Measurements from ENCODE around the gene EFNA5.

The EFNA5 gene

DNA sequence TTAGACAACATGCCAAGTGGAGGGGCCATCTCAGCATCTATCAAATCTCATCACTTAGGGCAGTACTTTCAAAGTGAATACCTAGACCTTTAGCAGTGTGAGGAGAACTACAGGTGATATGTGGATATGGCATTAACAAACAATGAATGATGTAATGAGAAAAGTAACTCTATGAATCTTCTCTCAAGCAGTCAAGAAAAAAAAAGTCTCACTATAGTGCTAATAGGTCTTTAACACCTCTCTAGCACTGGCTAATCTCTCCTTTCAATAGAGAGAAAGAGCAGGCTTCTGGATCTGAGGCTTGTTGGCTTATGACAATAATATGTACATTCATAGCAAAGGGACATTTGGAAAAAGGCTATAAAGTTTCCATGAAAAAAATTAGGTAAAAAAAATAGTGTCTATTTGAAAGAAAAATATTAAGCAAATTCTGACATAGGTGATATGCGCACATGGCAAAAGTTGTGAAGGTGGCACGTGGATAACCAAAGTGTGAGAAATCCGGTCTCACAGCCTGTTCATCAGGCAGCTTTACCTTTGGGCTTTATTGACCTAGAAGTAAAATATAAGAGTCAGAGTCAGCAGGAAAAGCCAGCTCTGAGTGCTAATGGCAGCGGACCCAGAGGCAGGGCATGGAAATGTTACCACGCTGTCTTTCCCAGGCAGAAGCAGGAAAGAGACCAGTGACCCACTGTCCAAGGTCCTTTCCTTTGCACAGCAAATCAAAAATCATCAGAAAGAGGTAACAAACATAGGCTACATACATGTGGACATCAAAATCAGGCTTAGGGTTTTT is 203.4 kb downstream of the EFNA5 start:
- Histone ChIP-seq H3K9me3 (ENCODE audit: severe bottlenecking) (peaks cover 3% of the 10 kb centered on the region), H3K36me3 (no peaks in the 10 kb centered on the region), H3K27me3 (ENCODE audit: insufficient read depth, low read depth, severe bottlenecking) (no peaks in the 10 kb centered on the region), H3K4me3 (ENCODE audit: low read depth, low read length) (no peak overlapping the region), H3K27ac (no peak overlapping the region)
- TF ChIP-seq, protein P1, sequence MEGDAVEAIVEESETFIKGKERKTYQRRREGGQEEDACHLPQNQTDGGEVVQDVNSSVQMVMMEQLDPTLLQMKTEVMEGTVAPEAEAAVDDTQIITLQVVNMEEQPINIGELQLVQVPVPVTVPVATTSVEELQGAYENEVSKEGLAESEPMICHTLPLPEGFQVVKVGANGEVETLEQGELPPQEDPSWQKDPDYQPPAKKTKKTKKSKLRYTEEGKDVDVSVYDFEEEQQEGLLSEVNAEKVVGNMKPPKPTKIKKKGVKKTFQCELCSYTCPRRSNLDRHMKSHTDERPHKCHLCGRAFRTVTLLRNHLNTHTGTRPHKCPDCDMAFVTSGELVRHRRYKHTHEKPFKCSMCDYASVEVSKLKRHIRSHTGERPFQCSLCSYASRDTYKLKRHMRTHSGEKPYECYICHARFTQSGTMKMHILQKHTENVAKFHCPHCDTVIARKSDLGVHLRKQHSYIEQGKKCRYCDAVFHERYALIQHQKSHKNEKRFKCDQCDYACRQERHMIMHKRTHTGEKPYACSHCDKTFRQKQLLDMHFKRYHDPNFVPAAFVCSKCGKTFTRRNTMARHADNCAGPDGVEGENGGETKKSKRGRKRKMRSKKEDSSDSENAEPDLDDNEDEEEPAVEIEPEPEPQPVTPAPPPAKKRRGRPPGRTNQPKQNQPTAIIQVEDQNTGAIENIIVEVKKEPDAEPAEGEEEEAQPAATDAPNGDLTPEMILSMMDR (IDR thresholded peaks at IDR 0.05; ENCODE audit: low read depth, low read length) = no peak
- DNase-seq = no peak

DNA sequence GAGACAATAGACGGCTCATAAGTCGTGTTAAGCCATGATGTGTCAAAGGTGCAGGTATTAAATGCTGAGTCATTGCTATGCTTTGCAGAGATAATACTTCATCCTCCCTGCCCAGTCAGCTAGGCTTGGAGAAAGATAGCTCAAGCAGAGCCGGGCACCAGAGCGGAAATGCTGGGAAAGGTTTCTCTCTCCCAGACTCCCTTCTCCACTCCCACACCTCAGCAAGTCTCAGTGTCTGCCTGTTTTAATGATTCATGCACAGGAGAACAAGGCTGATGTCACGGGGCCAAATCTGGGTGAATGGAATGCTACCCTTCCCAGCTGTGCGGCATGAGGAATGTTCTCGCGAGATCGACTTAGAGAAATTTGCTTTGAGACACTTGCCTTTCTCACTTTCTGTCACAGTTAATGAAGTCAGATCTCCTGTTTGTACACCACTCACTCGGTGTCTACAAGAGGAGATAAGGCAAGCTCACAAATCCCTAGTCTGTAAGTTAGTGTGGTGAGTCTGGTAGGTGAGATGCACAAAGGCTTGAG is 204.4 kb downstream of the EFNA5 start:
- no peaks in the 10 kb centered on the region for H3K36me3 ChIP-seq
- H3K27me3 ChIP-seq (ENCODE audit: insufficient read depth, low read depth, severe bottlenecking) = no peaks in the 10 kb centered on the region
- no peak overlapping the region for H3K27ac ChIP-seq
- TF ChIP-seq, protein P1 (IDR thresholded peaks at IDR 0.05; ENCODE audit: low read depth, low read length) = no peak
- peak; percentile 40 for DNase-seq
- H3K4me3 ChIP-seq (ENCODE audit: low read depth, low read length) = no peak overlapping the region
- peaks cover 3% of the 10 kb centered on the region for H3K9me3 ChIP-seq (ENCODE audit: severe bottlenecking)

DNA sequence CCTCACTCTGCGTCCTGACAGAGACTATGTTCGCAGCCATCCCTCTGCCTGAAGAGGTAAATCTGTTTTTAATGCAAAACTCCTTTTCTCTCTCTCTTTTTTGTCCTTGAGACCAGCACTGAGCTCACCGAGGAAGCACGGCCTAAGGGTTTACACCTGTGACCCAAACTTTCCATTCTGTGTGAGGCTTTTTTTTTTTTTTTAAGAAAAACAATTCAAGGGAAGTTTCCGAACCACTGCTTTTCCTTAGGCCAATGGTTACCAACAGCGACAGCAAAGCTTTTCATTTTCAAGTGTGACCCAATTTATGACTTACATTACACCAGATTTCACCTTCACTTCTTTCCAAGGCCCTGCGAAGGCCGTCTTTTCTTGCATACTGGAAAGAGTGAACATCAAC is 205.9 kb downstream of the EFNA5 start:
- DNase-seq = no peak
- H3K36me3 ChIP-seq = no peaks in the 10 kb centered on the region
- no peaks in the 10 kb centered on the region for H3K27me3 ChIP-seq (ENCODE audit: insufficient read depth, low read depth, severe bottlenecking)
- TF ChIP-seq, protein P1 (IDR thresholded peaks at IDR 0.05; ENCODE audit: low read depth, low read length) = no peak
- H3K27ac ChIP-seq = no peak overlapping the region
- peaks cover 3% of the 10 kb centered on the region for H3K9me3 ChIP-seq (ENCODE audit: severe bottlenecking)
- H3K4me3 ChIP-seq (ENCODE audit: low read depth, low read length) = no peak overlapping the region

DNA sequence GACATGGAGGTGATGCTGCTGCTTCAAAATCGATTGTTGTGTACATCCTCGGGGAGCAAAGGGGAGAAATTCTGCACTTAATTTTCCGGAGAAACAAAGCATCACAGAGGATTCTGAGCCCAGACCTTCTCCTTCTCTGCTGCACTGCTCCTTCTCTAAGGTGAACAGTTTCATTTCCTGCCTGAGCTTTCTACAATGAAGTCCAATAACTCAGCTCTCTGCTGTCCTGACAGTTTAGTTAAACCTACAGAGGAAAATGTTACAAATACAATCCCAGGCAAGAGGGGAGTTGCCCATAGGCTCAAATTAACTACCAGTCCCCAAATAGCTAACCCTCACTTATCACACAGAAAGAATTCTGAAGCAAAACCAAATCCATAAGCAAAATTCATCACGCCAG is 206.3 kb downstream of the EFNA5 start:
- H3K36me3 ChIP-seq = no peaks in the 10 kb centered on the region
- TF ChIP-seq, protein P1 (IDR thresholded peaks at IDR 0.05; ENCODE audit: low read depth, low read length) = no peak
- no peaks in the 10 kb centered on the region for H3K27me3 ChIP-seq (ENCODE audit: insufficient read depth, low read depth, severe bottlenecking)
- H3K4me3 ChIP-seq (ENCODE audit: low read depth, low read length) = no peak overlapping the region
- H3K9me3 ChIP-seq (ENCODE audit: severe bottlenecking) = peaks cover 3% of the 10 kb centered on the region
- no peak for DNase-seq
- H3K27ac ChIP-seq = no peak overlapping the region

DNA sequence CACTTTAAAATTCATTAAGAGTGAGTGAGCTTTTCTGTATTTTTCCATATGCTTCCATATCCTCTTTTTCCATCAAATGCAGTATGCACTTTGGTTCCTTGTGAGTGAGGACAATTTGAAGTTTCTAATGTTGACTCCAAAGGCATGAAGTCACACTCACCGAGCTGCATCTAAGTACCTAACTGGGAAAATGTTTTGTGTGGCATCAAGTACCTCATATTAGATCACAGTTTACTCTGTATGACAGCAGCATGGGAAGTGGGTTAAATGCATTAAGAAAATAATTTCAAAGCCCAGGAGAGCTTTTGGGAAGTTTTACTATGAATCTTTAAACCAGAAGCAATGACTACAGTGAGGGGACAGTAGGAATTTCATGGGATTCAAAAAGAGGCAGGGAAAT is 207.0 kb downstream of the EFNA5 start:
- no peak overlapping the region for H3K27ac ChIP-seq
- H3K27me3 ChIP-seq (ENCODE audit: insufficient read depth, low read depth, severe bottlenecking) = no peaks in the 10 kb centered on the region
- no peaks in the 10 kb centered on the region for H3K36me3 ChIP-seq
- no peak overlapping the region for H3K4me3 ChIP-seq (ENCODE audit: low read depth, low read length)
- peaks cover 3% of the 10 kb centered on the region for H3K9me3 ChIP-seq (ENCODE audit: severe bottlenecking)
- TF ChIP-seq, protein P1 (IDR thresholded peaks at IDR 0.05; ENCODE audit: low read depth, low read length) = no peak
- DNase-seq = no peak

All from WERI-Rb-1 (cell line).